Measurements from ENCODE around the gene CBR1.

The CBR1 gene

GRCh38 chr21:36048357-36048756 is 21.5 kb upstream of the CBR1 start:
- no peak overlapping the region for H2AFZ ChIP-seq (ENCODE audit: low read length, unreplicated experiment)
- H3K4me1 ChIP-seq (ENCODE audit: control insufficient read depth, insufficient read depth, low read length, unreplicated experiment) = no peaks in the 10 kb centered on the region
- H3K36me3 ChIP-seq (ENCODE audit: insufficient read depth, low read length) = 0 out of 2 replicates have a peak, but pooled peaks cover 11% of the 10 kb centered on the region
- no peaks in the 10 kb centered on the region for H3K79me2 ChIP-seq (ENCODE audit: control insufficient read depth, insufficient read depth, low read length, unreplicated experiment)
- no peaks in the 10 kb centered on the region for H3K27me3 ChIP-seq (ENCODE audit: insufficient read depth, low read length)
- H3K27ac ChIP-seq (ENCODE audit: low read depth, low read length) = no peak overlapping the region
- no peak overlapping the region for H3K4me3 ChIP-seq (ENCODE audit: low read depth, low read length)

DNA sequence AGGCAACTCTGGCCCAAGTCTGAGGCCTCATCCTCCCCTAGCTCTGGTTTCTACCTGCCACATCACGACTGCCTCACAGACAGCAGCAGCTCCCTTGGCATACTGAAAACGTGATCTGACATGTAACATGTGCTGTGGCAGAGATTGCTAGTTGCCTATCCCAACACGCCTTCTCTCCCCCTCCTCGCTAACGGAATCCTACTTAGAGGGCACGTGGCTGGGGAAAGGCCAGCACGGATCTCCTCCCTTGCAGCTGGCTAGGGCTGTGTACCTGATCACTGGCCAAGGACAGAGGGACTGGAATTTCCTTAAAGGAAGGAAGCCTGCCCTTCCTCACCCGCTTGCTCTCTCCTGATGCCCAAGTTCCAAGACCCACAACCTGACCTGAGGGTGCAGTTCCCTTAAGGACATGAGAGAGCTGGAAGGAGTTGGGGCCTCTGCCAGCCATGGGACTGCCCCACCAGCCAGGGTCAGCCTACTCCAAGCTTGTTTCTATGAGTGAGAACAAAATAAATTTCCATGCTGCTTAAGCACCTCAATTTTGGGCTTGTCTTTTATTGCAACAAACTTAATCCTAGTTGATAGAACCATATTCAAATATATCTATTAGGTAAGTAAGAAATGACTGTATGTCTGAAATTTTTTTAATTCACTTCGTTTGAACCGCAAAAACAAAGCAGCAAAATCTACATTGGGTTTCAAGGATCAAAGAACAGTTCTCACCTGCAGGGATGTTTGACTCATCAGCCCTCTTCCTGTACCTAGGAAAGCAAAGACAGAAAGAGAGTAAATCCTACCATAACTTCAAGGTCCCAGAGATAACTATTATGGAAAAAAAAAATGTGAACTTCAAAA is 16.7 kb upstream of the CBR1 start:
- Histone ChIP-seq H3K27me3 (ENCODE audit: insufficient read depth, low read length) (no peaks in the 10 kb centered on the region), H3K4me1 (ENCODE audit: control insufficient read depth, insufficient read depth, low read length, unreplicated experiment) (no peaks in the 10 kb centered on the region), H3K79me2 (ENCODE audit: control insufficient read depth, insufficient read depth, low read length, unreplicated experiment) (peaks cover 9% of the 10 kb centered on the region), H3K36me3 (ENCODE audit: insufficient read depth, low read length) (peaks cover 31% of the 10 kb centered on the region), H3K27ac (ENCODE audit: low read depth, low read length) (no peak overlapping the region), H3K4me3 (ENCODE audit: low read depth, low read length) (no peak overlapping the region), H2AFZ (ENCODE audit: low read length, unreplicated experiment) (no peak overlapping the region)

DNA sequence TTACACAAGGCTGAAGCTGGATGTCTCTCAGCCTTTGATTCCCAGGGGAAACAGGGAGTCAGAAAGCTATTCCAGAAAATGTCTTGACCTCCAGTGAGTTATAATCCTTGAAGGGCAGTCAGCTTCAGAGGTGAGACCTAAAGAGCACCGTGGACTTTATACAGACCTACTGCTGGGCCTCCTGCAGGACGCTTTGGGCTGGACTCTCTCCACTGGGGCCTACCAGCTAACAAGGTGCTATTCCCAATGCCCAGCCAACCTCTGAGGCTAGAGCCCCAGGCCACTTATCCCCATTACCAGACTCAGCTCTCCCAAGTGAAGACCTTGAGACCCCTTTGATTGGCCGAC is 16.1 kb upstream of the CBR1 start:
- peaks cover 31% of the 10 kb centered on the region for H3K36me3 ChIP-seq (ENCODE audit: insufficient read depth, low read length)
- H3K27ac ChIP-seq (ENCODE audit: low read depth, low read length) = no peak overlapping the region

GRCh38 chr21:36055551-36055950 is 14.3 kb upstream of the CBR1 start:
- Histone ChIP-seq H3K4me1 (ENCODE audit: control insufficient read depth, insufficient read depth, low read length, unreplicated experiment) (peaks cover 6% of the 10 kb centered on the region), H3K27me3 (ENCODE audit: insufficient read depth, low read length) (no peaks in the 10 kb centered on the region), H3K4me3 (ENCODE audit: low read depth, low read length) (no peak overlapping the region), H3K79me2 (ENCODE audit: control insufficient read depth, insufficient read depth, low read length, unreplicated experiment) (peaks cover 16% of the 10 kb centered on the region), H3K27ac (ENCODE audit: low read depth, low read length) (no peak overlapping the region), H3K36me3 (ENCODE audit: insufficient read depth, low read length) (peaks cover 28% of the 10 kb centered on the region), H2AFZ (ENCODE audit: low read length, unreplicated experiment) (no peak overlapping the region)

More for the DNA sequence above, 16.1 kb upstream of the CBR1 start:
- no peaks in the 10 kb centered on the region for H3K27me3 ChIP-seq (ENCODE audit: insufficient read depth, low read length)
- no peak overlapping the region for H2AFZ ChIP-seq (ENCODE audit: low read length, unreplicated experiment)
- H3K79me2 ChIP-seq (ENCODE audit: control insufficient read depth, insufficient read depth, low read length, unreplicated experiment) = peaks cover 13% of the 10 kb centered on the region
- peaks cover 1% of the 10 kb centered on the region for H3K4me1 ChIP-seq (ENCODE audit: control insufficient read depth, insufficient read depth, low read length, unreplicated experiment)
- no peak overlapping the region for H3K4me3 ChIP-seq (ENCODE audit: low read depth, low read length)

- peak overlapping the region; percentile 66 for H2AFZ ChIP-seq (ENCODE audit: low read length, unreplicated experiment)
- H3K4me1 ChIP-seq (ENCODE audit: control insufficient read depth, insufficient read depth, low read length, unreplicated experiment) = peaks cover 9% of the 10 kb centered on the region
- peak overlapping the region; percentile 81 for H3K27ac ChIP-seq (ENCODE audit: low read depth, low read length)
- peak overlapping the region; percentile 85 for H3K4me3 ChIP-seq (ENCODE audit: low read depth, low read length)
- H3K36me3 ChIP-seq (ENCODE audit: insufficient read depth, low read length) = peaks cover 26% of the 10 kb centered on the region
- H3K79me2 ChIP-seq (ENCODE audit: control insufficient read depth, insufficient read depth, low read length, unreplicated experiment) = peaks cover 16% of the 10 kb centered on the region
- no peaks in the 10 kb centered on the region for H3K27me3 ChIP-seq (ENCODE audit: insufficient read depth, low read length)
Measured at GRCh38 chr21:36059823-36060158, 10.0 kb upstream of the CBR1 start.

DNA sequence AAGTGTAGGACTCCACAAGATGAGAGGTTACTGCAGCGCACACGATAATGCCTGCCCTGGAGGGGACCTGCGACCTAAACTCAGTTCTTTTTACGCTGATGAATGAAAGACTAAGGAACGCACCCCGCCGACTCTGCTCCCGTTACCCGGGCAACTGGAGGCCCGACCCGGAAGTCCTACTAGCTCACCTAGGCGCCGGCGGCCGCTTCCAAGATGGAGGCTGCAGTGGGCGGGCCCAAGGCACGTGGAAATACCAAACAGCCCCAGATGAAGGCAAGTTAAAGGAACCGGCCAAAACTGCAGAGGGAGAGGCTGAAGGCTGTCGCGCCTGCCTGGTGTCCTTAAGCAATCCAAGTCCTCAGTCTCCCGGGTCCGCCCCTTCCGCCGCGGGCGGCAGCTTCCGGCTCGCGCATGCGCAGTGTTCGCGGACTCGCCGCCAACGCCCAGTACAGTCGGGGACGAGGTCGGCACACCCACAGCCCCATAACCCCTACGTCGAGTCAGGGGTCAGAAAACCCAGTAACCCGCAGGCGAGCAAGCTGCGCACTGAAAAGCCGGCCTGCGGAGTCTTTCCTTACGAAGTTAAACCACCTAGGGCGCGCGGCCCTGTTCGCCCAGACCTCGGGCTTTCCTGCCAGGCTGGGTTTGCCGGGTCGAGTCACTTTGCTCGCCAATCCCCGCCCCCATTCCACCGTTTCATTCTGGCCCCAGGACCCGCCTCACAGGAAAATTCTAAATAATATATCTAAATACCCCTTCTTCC is 9.5 kb upstream of the CBR1 start, which contains the start of gene SETD4:
Gene SETD4 (minus strand): TSS at position 368 of the 763 bp plus-strand sequence. CDS start 1,638 bp downstream, outside the sequence.
- Histone ChIP-seq H3K36me3 (ENCODE audit: insufficient read depth, low read length) (peaks cover 21% of the 10 kb centered on the region), H2AFZ (ENCODE audit: low read length, unreplicated experiment) (peak within 1 kb of the TSS; percentile 66), H3K79me2 (ENCODE audit: control insufficient read depth, insufficient read depth, low read length, unreplicated experiment) (peaks cover 16% of the 10 kb centered on the region), H3K4me1 (ENCODE audit: control insufficient read depth, insufficient read depth, low read length, unreplicated experiment) (peaks cover 9% of the 10 kb centered on the region), H3K27me3 (ENCODE audit: insufficient read depth, low read length) (no peaks in the 10 kb centered on the region), H3K4me3 (ENCODE audit: low read depth, low read length) (peak within 1 kb of the TSS; percentile 85), H3K27ac (ENCODE audit: low read depth, low read length) (peak within 1 kb of the TSS; percentile 81)

DNA sequence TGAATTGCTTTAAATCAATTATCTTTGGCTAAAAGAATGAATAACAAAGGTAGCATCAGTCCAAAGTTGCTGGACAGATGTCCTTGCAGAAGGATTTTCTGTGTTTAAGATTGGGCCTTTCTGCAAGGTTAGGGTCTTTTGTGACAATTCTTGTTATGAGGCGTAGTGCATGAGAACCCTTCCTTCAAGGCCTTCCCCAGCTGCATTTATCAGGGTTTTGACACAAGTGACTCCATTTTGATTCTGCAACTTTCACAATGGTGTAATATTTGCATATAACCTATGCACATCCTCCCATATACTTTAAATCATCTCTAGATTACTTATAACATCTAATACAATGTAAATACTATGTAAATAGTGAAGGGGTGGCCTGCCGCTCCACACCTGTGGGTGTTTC is 8.4 kb upstream of the CBR1 start:
- H3K27ac ChIP-seq (ENCODE audit: low read depth, low read length) = no peak overlapping the region
- H2AFZ ChIP-seq (ENCODE audit: low read length, unreplicated experiment) = no peak overlapping the region
- peaks cover 12% of the 10 kb centered on the region for H3K4me1 ChIP-seq (ENCODE audit: control insufficient read depth, insufficient read depth, low read length, unreplicated experiment)
- H3K79me2 ChIP-seq (ENCODE audit: control insufficient read depth, insufficient read depth, low read length, unreplicated experiment) = peaks cover 12% of the 10 kb centered on the region
- peaks cover 11% of the 10 kb centered on the region; the same call in 1 of the 2 replicates for H3K36me3 ChIP-seq (ENCODE audit: insufficient read depth, low read length)
- H3K4me3 ChIP-seq (ENCODE audit: low read depth, low read length) = no peak overlapping the region
- no peaks in the 10 kb centered on the region for H3K27me3 ChIP-seq (ENCODE audit: insufficient read depth, low read length)

- H3K36me3 ChIP-seq (ENCODE audit: insufficient read depth, low read length) = no peaks in the 10 kb centered on the region
- H3K27ac ChIP-seq (ENCODE audit: low read depth, low read length) = no peak overlapping the region
- no peak overlapping the region for H2AFZ ChIP-seq (ENCODE audit: low read length, unreplicated experiment)
- peaks cover 3% of the 10 kb centered on the region for H3K79me2 ChIP-seq (ENCODE audit: control insufficient read depth, insufficient read depth, low read length, unreplicated experiment)
- no peak overlapping the region for H3K4me3 ChIP-seq (ENCODE audit: low read depth, low read length)
- no peaks in the 10 kb centered on the region for H3K27me3 ChIP-seq (ENCODE audit: insufficient read depth, low read length)
- peaks cover 12% of the 10 kb centered on the region for H3K4me1 ChIP-seq (ENCODE audit: control insufficient read depth, insufficient read depth, low read length, unreplicated experiment)
Measured at GRCh38 chr21:36063375-36064084, 6.3 kb upstream of the CBR1 start.

GRCh38 chr21:36064085-36064460 is 5.8 kb upstream of the CBR1 start:
- H3K27ac ChIP-seq (ENCODE audit: low read depth, low read length) = no peak overlapping the region
- peaks cover 2% of the 10 kb centered on the region for H3K79me2 ChIP-seq (ENCODE audit: control insufficient read depth, insufficient read depth, low read length, unreplicated experiment)
- no peaks in the 10 kb centered on the region for H3K27me3 ChIP-seq (ENCODE audit: insufficient read depth, low read length)
- H3K4me3 ChIP-seq (ENCODE audit: low read depth, low read length) = no peak overlapping the region
- peaks cover 7% of the 10 kb centered on the region for H3K4me1 ChIP-seq (ENCODE audit: control insufficient read depth, insufficient read depth, low read length, unreplicated experiment)
- H3K36me3 ChIP-seq (ENCODE audit: insufficient read depth, low read length) = peaks cover 4% of the 10 kb centered on the region; the same call in 1 of the 2 replicates
- H2AFZ ChIP-seq (ENCODE audit: low read length, unreplicated experiment) = no peak overlapping the region

- H3K4me1 ChIP-seq (ENCODE audit: control insufficient read depth, insufficient read depth, low read length, unreplicated experiment) = peaks cover 9% of the 10 kb centered on the region
- no peaks in the 10 kb centered on the region for H3K27me3 ChIP-seq (ENCODE audit: insufficient read depth, low read length)
- H3K79me2 ChIP-seq (ENCODE audit: control insufficient read depth, insufficient read depth, low read length, unreplicated experiment) = peaks cover 15% of the 10 kb centered on the region
- H3K4me3 ChIP-seq (ENCODE audit: low read depth, low read length) = no peak overlapping the region
- peaks cover 7% of the 10 kb centered on the region; the same call in 1 of the 2 replicates for H3K36me3 ChIP-seq (ENCODE audit: insufficient read depth, low read length)
- no peak overlapping the region for H3K27ac ChIP-seq (ENCODE audit: low read depth, low read length)
- no peak overlapping the region for H2AFZ ChIP-seq (ENCODE audit: low read length, unreplicated experiment)
Measured at GRCh38 chr21:36065497-36066036, 4.3 kb upstream of the CBR1 start.

All from ACC112 (cell line).